ENCODE results near the gene EMP3. TPM values are rescaled to one million over a fixed set of nuclear protein-coding genes. Genes with fewer than 3 reads are reported as not detected.

The EMP3 gene
- total and polyA plus RNA-seq, 7 donors = 8.9 to 15.2 (median 13.7) TPM

GRCh38 chr19:48338253-48338755 is 13.0 kb downstream of the EMP3 start:
- no peak for TF ChIP-seq CTCF (IDR thresholded peaks at IDR 0.05)
- no peak overlapping the region for H3K4me3 ChIP-seq
- DNase-seq (no peak), ATAC-seq (no peak)
- H3K36me3 ChIP-seq (ENCODE audit: insufficient read depth in 1 of 2, low read depth in 1 of 2) = peaks cover 0 to 18% of the 10 kb centered on the region in 2 donors
- H3K27me3 ChIP-seq (ENCODE audit: insufficient read depth in 3 of 3, low read length in 2 of 3) = no peaks in the 10 kb centered on the region
- no peak overlapping the region for H3K27ac ChIP-seq
- H3K4me1 ChIP-seq = peaks cover 4% of the 10 kb centered on the region
- no peaks in the 10 kb centered on the region for H3K9me3 ChIP-seq
- WGBS, 3 donors = 88 to 93% (median 91%) methylated on average over 13 to 14 of the region's 14 CpGs
- intact Hi-C loops (cut with DNase I) = no loop called here

GRCh38 chr19:48338802-48339503 is 13.6 kb downstream of the EMP3 start:
- TF ChIP-seq CTCF (IDR thresholded peaks at IDR 0.05) = no peak
- intact Hi-C loops (cut with DNase I) = no loop called here
- no peaks in the 10 kb centered on the region for H3K27me3 ChIP-seq (ENCODE audit: insufficient read depth in 3 of 3, low read length in 2 of 3)
- H3K27ac ChIP-seq = no peak overlapping the region
- 91 to 94% (median 91%) methylated on average over 14 of the region's 14 CpGs for WGBS, 3 donors
- no peaks in the 10 kb centered on the region for H3K4me1 ChIP-seq
- peaks cover 0 to 21% of the 10 kb centered on the region in 2 donors for H3K36me3 ChIP-seq (ENCODE audit: insufficient read depth in 1 of 2, low read depth in 1 of 2)
- DNase-seq (no peak), ATAC-seq (no peak)
- no peaks in the 10 kb centered on the region for H3K9me3 ChIP-seq
- H3K4me3 ChIP-seq = no peak overlapping the region

GRCh38 chr19:48340995-48341394 is 15.6 kb downstream of the EMP3 start:
- no peaks in the 10 kb centered on the region for H3K9me3 ChIP-seq
- TF ChIP-seq CTCF (IDR thresholded peaks at IDR 0.05) = no peak
- intact Hi-C loops (cut with DNase I) = no loop called here
- peaks cover 0 to 21% of the 10 kb centered on the region in 2 donors for H3K36me3 ChIP-seq (ENCODE audit: insufficient read depth in 1 of 2, low read depth in 1 of 2)
- H3K4me1 ChIP-seq = no peaks in the 10 kb centered on the region
- WGBS, 3 donors = 31 to 46% (median 38%) methylated on average over 11 of the region's 11 CpGs
- peak; percentile 79 to 89 for DNase-seq
- ATAC-seq = peak; percentile 94 to 96 (median 94)
- H3K27ac ChIP-seq = peak overlapping the region; percentile 77
- no peak overlapping the region for H3K4me3 ChIP-seq
- no peaks in the 10 kb centered on the region for H3K27me3 ChIP-seq (ENCODE audit: insufficient read depth in 3 of 3, low read length in 2 of 3)

- Histone ChIP-seq H3K27ac (peak overlapping the region; percentile 18), H3K9me3 (no peaks in the 10 kb centered on the region), H3K4me1 (no peaks in the 10 kb centered on the region), H3K27me3 (ENCODE audit: insufficient read depth in 3 of 3, low read length in 2 of 3) (no peaks in the 10 kb centered on the region), H3K36me3 (ENCODE audit: insufficient read depth in 1 of 2, low read depth in 1 of 2) (peaks cover 0 to 18% of the 10 kb centered on the region in 2 donors), H3K4me3 (no peak overlapping the region)
- ATAC-seq (peak in 1 of 4 donors; percentile 3), DNase-seq (no peak)
- intact Hi-C loops (cut with DNase I) = no loop called here
- WGBS, 3 donors = 95 to 97% (median 96%) methylated on average over 10 of the region's 10 CpGs
- no peak for TF ChIP-seq CTCF (IDR thresholded peaks at IDR 0.05)
Measured at GRCh38 chr19:48341515-48342413, 16.4 kb downstream of the EMP3 start.

All from psoas muscle (tissue), 8 donors.